Measurements from ENCODE around the gene CLBA1. TPM values are rescaled to one million over a fixed set of nuclear protein-coding genes. Genes with fewer than 3 reads are reported as not detected.

Gene CLBA1
- total RNA-seq, 1 donor = 12.3 TPM

DNA sequence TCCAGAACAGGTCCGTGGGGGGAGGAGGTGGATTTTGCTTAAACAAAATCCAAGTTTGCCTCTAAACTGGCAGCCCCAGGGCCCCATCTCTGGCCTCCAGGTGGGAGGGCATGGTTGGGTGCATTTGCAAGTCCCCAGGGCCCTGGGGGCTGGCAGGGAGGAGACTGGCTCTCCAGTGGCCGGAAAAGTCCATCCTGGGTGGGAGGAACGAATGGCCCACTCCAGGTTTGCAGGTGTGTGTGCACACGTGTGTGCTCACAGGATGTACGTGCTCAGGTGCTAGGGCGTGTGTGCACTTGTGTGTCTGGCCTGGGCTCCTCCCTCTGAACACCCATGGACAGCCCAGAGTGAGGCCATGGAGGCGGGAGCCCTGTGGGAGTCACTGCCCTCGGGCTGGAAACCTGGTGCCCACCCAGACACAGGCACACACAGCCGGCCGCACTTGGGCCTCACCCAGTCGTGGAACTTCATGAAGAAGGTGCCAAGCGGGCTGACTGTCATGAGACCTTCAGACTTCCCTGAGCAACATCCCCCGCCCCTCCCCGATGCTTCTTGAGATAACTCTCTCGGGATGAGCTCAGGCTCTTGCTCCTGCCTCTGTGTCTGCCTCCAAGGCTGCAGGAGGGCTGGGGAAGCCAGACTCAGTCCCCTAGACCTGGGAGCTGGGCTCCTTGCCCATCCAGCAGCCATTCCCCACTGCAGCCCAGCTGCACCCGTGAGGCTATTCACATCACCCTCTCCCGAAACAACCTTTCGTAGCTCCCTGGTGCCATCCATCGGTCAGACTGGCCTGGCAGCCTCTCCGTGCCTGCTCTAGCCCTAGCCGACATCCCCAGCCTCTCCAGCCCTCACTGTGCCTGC, 16.8 kb upstream of the CLBA1 start:
- no peaks in the 10 kb centered on the region for H3K36me3 ChIP-seq (ENCODE audit: insufficient read depth, low read length)
- H3K27me3 ChIP-seq (ENCODE audit: insufficient read depth, low read length) = no peaks in the 10 kb centered on the region
- no peak overlapping the region for H2AFZ ChIP-seq (ENCODE audit: low read length)
- no peaks in the 10 kb centered on the region for H4K20me1 ChIP-seq (ENCODE audit: insufficient read depth, low read length)
- peaks cover 2% of the 10 kb centered on the region for H3K79me2 ChIP-seq (ENCODE audit: insufficient read depth, low read length)
- H3K4me1 ChIP-seq (ENCODE audit: insufficient read depth, low read length) = peaks cover 35% of the 10 kb centered on the region
- no peaks in the 10 kb centered on the region for H3K9me3 ChIP-seq (ENCODE audit: low read depth, low read length)
- H3K4me2 ChIP-seq (ENCODE audit: insufficient read depth, low read length) = peak overlapping the region; percentile 82
- TF ChIP-seq, protein P1, sequence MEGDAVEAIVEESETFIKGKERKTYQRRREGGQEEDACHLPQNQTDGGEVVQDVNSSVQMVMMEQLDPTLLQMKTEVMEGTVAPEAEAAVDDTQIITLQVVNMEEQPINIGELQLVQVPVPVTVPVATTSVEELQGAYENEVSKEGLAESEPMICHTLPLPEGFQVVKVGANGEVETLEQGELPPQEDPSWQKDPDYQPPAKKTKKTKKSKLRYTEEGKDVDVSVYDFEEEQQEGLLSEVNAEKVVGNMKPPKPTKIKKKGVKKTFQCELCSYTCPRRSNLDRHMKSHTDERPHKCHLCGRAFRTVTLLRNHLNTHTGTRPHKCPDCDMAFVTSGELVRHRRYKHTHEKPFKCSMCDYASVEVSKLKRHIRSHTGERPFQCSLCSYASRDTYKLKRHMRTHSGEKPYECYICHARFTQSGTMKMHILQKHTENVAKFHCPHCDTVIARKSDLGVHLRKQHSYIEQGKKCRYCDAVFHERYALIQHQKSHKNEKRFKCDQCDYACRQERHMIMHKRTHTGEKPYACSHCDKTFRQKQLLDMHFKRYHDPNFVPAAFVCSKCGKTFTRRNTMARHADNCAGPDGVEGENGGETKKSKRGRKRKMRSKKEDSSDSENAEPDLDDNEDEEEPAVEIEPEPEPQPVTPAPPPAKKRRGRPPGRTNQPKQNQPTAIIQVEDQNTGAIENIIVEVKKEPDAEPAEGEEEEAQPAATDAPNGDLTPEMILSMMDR (IDR thresholded peaks at IDR 0.05; ENCODE audit: extremely low read depth, low read depth, low read length) = peak; percentile 40
- peak overlapping the region; percentile 69 for H3K4me3 ChIP-seq (ENCODE audit: insufficient read depth, low read length)
- DNase-seq (ENCODE audit: insufficient read length, low spot score, missing footprints) = peak; percentile 94
- no peak overlapping the region for H3K27ac ChIP-seq (ENCODE audit: low read depth, low read length)

DNA sequence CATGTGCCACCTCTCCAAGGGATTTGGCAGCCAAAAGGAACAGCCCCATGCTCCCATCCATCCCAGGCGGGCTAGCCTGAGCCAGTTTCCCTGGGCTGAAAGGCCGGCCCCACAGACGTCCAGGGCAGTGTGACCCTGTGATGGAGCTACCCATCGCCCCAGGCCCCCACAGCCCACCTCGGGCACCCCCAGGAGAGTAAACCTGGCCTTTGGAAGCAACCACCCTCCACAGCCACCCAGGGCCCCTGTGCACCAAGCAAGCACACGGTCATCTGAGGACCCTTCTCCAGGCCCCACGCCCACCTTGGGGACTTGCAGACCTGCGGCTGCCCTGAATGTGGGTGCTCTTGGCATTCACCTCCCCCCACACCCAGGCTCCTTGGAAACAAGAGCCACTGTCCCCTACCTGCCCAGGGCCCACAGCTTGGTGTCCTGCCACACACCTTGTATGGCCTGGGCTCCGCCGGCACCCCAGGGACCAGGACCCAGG, 15.8 kb upstream of the CLBA1 start:
- peak; percentile 29 for DNase-seq (ENCODE audit: insufficient read length, low spot score, missing footprints)
- TF ChIP-seq, protein P1 (IDR thresholded peaks at IDR 0.05; ENCODE audit: extremely low read depth, low read depth, low read length) = no peak
- Histone ChIP-seq H3K4me1 (ENCODE audit: insufficient read depth, low read length) (peaks cover 43% of the 10 kb centered on the region), H3K27me3 (ENCODE audit: insufficient read depth, low read length) (no peaks in the 10 kb centered on the region), H3K4me2 (ENCODE audit: insufficient read depth, low read length) (peak overlapping the region; percentile 39), H3K27ac (ENCODE audit: low read depth, low read length) (no peak overlapping the region), H3K79me2 (ENCODE audit: insufficient read depth, low read length) (peaks cover 2% of the 10 kb centered on the region), H2AFZ (ENCODE audit: low read length) (no peak overlapping the region), H3K4me3 (ENCODE audit: insufficient read depth, low read length) (no peak overlapping the region), H3K9me3 (ENCODE audit: low read depth, low read length) (no peaks in the 10 kb centered on the region), H4K20me1 (ENCODE audit: insufficient read depth, low read length) (no peaks in the 10 kb centered on the region), H3K36me3 (ENCODE audit: insufficient read depth, low read length) (no peaks in the 10 kb centered on the region)

DNA sequence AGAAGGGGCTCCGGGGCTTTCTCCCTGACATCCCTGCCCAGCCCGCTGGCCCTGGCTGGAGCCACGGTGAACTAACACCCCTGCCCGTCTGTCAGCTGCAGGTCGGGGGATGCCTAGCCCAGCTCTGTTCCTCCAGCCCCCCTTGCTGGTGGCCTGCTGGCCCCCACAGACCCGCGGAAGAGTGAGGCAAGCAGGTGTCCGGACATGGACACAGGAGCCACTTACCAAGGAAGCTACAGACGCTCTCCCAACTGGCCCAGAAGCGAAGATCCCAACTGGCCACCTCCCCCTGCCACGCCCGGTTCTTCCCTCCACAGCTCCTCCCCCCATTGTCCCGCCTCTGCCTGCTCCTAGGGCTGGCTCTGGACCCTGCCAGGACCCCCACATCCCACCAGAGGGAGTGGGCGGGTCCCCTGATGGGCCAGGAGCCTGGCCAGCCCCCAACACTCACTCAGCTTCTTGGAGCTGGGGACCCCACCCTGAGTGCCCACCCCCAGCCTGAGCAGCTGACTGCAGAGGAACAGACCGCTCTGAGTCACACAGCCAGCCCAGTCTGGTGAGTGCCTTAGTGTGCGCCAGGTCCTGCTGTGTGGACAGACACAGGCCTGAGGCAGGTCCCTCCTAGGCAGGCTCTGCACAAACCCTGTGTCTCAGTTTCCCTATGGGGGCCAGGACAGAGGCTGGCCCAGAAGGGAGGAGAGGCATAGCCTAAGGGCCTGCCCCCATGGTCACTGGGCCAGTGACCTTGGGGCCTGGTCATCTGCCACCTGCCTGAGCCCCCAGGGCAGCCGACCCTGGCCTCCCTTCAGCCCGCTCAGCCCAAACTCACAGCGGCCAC, 15.1 kb upstream of the CLBA1 start:
- H3K27me3 ChIP-seq (ENCODE audit: insufficient read depth, low read length) = no peaks in the 10 kb centered on the region
- no peaks in the 10 kb centered on the region for H3K9me3 ChIP-seq (ENCODE audit: low read depth, low read length)
- TF ChIP-seq, protein P1 (IDR thresholded peaks at IDR 0.05; ENCODE audit: extremely low read depth, low read depth, low read length) = no peak
- DNase-seq (ENCODE audit: insufficient read length, low spot score, missing footprints) = peak; percentile 99
- peak overlapping the region; percentile 39 for H3K4me3 ChIP-seq (ENCODE audit: insufficient read depth, low read length)
- H4K20me1 ChIP-seq (ENCODE audit: insufficient read depth, low read length) = no peaks in the 10 kb centered on the region
- H3K36me3 ChIP-seq (ENCODE audit: insufficient read depth, low read length) = no peaks in the 10 kb centered on the region
- H3K79me2 ChIP-seq (ENCODE audit: insufficient read depth, low read length) = peaks cover 2% of the 10 kb centered on the region
- H3K4me1 ChIP-seq (ENCODE audit: insufficient read depth, low read length) = peaks cover 43% of the 10 kb centered on the region
- H2AFZ ChIP-seq (ENCODE audit: low read length) = peak overlapping the region; percentile 62
- peak overlapping the region; percentile 39 for H3K4me2 ChIP-seq (ENCODE audit: insufficient read depth, low read length)
- H3K27ac ChIP-seq (ENCODE audit: low read depth, low read length) = peak overlapping the region; percentile 51
